ENCODE results near the gene C2CD3.
A peak's percentile ranks its signal among the peaks of the same experiment; 100 is the strongest.

The C2CD3 gene

DNA sequence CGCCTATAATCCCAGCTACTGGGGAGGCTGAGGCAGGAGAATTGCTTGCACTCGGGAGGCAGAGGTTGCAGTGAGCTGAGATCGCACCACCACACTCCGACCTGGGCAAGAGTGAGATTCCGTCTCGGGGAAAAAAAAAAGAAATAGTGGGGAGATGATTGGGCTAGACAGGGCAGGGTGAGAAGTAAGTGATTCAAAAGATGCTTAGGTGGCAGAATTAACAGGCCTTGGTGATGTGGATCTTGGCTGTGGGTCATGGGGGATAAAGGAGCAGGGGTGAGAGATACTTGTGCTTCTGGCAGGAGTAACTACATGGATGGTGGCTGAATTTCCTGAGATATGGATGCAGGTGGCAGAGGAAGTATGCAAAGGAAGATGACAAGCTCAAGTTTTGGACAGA lies 148.8 kb downstream of the C2CD3 start:
- no peak for DNase-seq (ENCODE audit: low read depth)

DNA sequence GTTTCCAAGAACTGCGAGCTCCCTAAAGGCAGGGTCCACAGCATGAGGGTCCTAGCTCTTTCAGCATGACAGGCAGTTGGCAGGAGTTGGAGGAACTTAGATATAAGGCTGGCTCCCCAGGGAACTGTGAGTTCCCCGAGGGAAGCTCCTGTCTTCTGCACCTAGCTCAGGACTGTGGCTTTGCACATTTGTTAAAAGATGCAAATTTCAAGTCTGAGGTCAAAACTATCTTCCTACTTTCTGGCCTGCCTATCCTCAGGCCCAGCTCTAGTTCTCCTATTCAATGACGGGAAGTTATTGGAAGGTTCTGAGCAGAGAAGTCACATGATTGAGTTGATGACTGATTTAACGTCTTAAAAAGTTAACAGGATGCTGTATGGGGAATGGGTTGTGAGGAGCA lies 150.3 kb downstream of the C2CD3 start:
- DNase-seq (ENCODE audit: low read depth), result no peak
- TF ChIP-seq, protein P1, sequence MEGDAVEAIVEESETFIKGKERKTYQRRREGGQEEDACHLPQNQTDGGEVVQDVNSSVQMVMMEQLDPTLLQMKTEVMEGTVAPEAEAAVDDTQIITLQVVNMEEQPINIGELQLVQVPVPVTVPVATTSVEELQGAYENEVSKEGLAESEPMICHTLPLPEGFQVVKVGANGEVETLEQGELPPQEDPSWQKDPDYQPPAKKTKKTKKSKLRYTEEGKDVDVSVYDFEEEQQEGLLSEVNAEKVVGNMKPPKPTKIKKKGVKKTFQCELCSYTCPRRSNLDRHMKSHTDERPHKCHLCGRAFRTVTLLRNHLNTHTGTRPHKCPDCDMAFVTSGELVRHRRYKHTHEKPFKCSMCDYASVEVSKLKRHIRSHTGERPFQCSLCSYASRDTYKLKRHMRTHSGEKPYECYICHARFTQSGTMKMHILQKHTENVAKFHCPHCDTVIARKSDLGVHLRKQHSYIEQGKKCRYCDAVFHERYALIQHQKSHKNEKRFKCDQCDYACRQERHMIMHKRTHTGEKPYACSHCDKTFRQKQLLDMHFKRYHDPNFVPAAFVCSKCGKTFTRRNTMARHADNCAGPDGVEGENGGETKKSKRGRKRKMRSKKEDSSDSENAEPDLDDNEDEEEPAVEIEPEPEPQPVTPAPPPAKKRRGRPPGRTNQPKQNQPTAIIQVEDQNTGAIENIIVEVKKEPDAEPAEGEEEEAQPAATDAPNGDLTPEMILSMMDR (conservative IDR thresholded peaks at IDR 0.05; ENCODE audit: control insufficient read depth, insufficient read depth, low read depth, low read length), result no peak
- no peak overlapping the region for H3K4me3 ChIP-seq (ENCODE audit: control insufficient read depth, low read depth, low read length)

More for the DNA sequence above, 148.8 kb downstream of the C2CD3 start:
- TF ChIP-seq, protein P1 (conservative IDR thresholded peaks at IDR 0.05; ENCODE audit: control insufficient read depth, insufficient read depth, low read depth, low read length), result no peak
- H3K4me3 ChIP-seq (ENCODE audit: control insufficient read depth, low read depth, low read length), result no peak overlapping the region

DNA sequence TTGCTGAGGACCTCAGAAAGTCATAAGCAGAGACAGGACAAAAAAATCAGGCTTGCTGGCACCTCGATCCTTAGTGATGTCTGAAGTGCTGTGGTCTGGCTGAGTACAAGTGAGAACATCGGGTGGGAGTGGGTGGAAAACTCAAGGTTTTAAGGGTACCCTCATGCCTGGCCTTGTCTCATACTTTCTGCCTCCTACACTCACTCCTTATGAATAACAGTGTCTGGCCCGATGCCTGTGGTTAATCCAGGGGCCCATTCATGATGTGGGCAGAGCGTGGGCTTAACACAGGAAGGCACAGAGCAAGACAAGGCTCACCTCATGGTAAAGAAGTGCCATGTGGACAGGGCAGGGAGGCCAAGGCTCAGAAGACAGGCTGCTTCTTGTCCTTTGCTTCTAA lies 150.9 kb downstream of the C2CD3 start:
- peak; percentile 37 for DNase-seq (ENCODE audit: low read depth)
- no peak overlapping the region for H3K4me3 ChIP-seq (ENCODE audit: control insufficient read depth, low read depth, low read length)
- TF ChIP-seq, protein P1 (conservative IDR thresholded peaks at IDR 0.05; ENCODE audit: control insufficient read depth, insufficient read depth, low read depth, low read length), result no peak

GRCh38 chr11:74019104-74019738 lies 151.6 kb downstream of the C2CD3 start:
- peak; percentile 15 for DNase-seq (ENCODE audit: low read depth)
- no peak overlapping the region for H3K4me3 ChIP-seq (ENCODE audit: control insufficient read depth, low read depth, low read length)
- TF ChIP-seq, protein P1 (conservative IDR thresholded peaks at IDR 0.05; ENCODE audit: control insufficient read depth, insufficient read depth, low read depth, low read length), result no peak

DNA sequence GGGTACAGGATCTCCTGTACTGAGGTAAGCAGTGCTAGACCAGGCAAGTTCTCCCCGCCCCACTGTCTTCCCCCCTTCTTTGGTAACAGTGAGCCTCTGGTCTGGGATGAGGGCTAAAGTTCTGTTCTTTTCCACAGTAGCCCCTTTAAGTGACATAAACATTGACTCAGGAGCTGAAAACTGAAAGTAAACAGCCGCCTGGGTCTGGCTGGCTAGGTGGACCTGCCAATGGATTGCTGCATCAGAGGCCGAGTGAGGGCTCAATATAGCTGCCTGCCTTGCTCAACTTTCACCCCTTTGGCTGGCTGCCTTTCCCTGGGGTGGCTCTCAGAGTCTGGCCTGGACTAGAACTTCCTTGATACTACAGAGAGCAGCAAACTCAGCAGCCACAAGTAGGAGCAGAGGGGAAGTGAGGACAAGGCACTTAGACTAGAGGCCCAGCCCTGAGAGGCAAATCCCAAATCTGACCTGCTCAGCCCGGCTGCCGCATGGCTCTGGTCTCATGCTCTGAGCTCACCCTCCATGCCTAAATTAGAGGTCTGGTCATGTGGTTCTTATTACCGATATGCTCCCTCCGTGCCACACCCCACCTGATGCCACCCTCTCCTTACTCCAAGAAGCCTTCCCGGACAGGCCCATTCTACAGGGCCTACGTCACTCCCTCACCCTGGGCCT lies 152.3 kb downstream of the C2CD3 start:
- DNase-seq (ENCODE audit: low read depth), result peak; percentile 96
- H3K4me3 ChIP-seq (ENCODE audit: control insufficient read depth, low read depth, low read length), result no peak overlapping the region
- TF ChIP-seq, protein P1 (conservative IDR thresholded peaks at IDR 0.05; ENCODE audit: control insufficient read depth, insufficient read depth, low read depth, low read length), result no peak

DNA sequence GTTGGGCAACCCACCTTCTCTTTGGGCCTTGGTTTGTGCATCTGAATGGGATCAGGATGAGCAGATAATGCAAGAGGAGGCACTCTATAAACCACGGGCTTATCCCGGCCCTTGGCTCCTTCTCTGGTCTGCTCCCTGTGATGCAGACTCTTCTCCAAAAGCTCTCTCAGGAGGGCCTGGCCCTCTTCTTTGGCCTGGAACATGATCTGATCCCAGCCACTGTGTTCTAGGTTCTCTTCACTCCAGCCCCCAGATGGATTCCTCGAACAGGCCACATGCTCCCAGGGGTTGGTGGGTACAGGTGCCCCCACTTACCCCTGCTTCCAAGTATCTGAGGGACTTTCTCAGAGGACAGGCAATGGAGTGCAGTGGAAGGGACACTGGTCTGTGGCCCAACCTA lies 153.2 kb downstream of the C2CD3 start:
- TF ChIP-seq, protein P1 (conservative IDR thresholded peaks at IDR 0.05; ENCODE audit: control insufficient read depth, insufficient read depth, low read depth, low read length), result no peak
- H3K4me3 ChIP-seq (ENCODE audit: control insufficient read depth, low read depth, low read length), result no peak overlapping the region
- no peak for DNase-seq (ENCODE audit: low read depth)
